WTC11 (cell line): ENCODE data around the gene TRAPPC11. TPM values are rescaled to one million over a fixed set of nuclear protein-coding genes. Genes with fewer than 3 reads are reported as not detected.

Source experiments
- ATAC-seq: fragments of 200-7000 bp; cut with Tn5 transposase; 2 replicates; pipeline ENCODE4 v1.10.0; 2021; ENCODE audit warnings: mild to moderate bottlenecking, moderate library complexity
- CTCF ChIA-PET: fragments of 300-600 bp; sonication (Branson Sonifier 250); formaldehyde crosslinking; loops from one replicate; lab custom pipeline; 2021; ENCODE audit warnings: antibody characterized with exemption; lab: Charles Lee
- POLR2A ChIA-PET: fragments of 350-600 bp; sonication (Branson Sonifier 250); formaldehyde crosslinking; loops from one replicate; lab custom pipeline; 2021; ENCODE audit warnings: antibody characterized with exemption; lab: Charles Lee
- DNase-seq: peaks from one replicate; pipeline ENCODE4 v3.0.0; 2021; ENCODE audit warnings: low spot score
- H3K27ac Mint-ChIP-seq: 2 replicates; pipeline ENCODE4 v1.8.0; 2021; ENCODE audit warnings: mixed read lengths
- H3K27me3 Mint-ChIP-seq: 2 replicates; pipeline ENCODE4 v1.8.0; 2021; ENCODE audit warnings: low read depth, mild to moderate bottlenecking, moderate library complexity, mixed read lengths
- H3K36me3 Mint-ChIP-seq: 2 replicates; pipeline ENCODE4 v1.8.0; 2021; ENCODE audit warnings: mixed read lengths
- H3K4me1 Mint-ChIP-seq: 2 replicates; pipeline ENCODE4 v1.8.0; 2022; ENCODE audit warnings: mixed read lengths
- H3K4me3 Mint-ChIP-seq: 2 replicates; pipeline ENCODE4 v1.8.0; 2021; ENCODE audit warnings: mild to moderate bottlenecking, moderate library complexity, mixed read lengths
- H3K9me3 Mint-ChIP-seq: 2 replicates; pipeline ENCODE4 v1.8.0; 2021; ENCODE audit warnings: mixed read lengths
- ETV6 ChIP-seq: sonication (generic); formaldehyde crosslinking; IDR thresholded peaks from 2 replicates; pipeline ENCODE4 v1.8.1; 2022; ENCODE audit warnings: mild to moderate bottlenecking, missing genetic modification reagents
- HMGA2 ChIP-seq: fragments of 250-450 bp; sonication (Bioruptor Pico); IDR thresholded peaks from 2 replicates; pipeline ENCODE4 v1.4.0; 2021; ENCODE audit warnings: mild to moderate bottlenecking, moderate library complexity
- IRF2 ChIP-seq: sonication (generic); formaldehyde crosslinking; IDR thresholded peaks from 2 replicates; pipeline ENCODE4 v1.8.0; 2022; ENCODE audit warnings: low read depth, missing genetic modification reagents, borderline replicate concordance
- JAZF1 ChIP-seq: fragments of 250-450 bp; sonication (Bioruptor Pico); IDR thresholded peaks from 2 replicates; pipeline ENCODE4 v1.9.0; 2021; ENCODE audit warnings: moderate library complexity, mild to moderate bottlenecking, inconsistent platforms
- NFATC4 ChIP-seq: fragments of 250-450 bp; sonication (Bioruptor Pico); IDR thresholded peaks from 2 replicates; pipeline ENCODE4 v1.9.0; 2021; ENCODE audit warnings: mild to moderate bottlenecking
- SMAD3 ChIP-seq: sonication (generic); formaldehyde crosslinking; IDR thresholded peaks from 2 replicates; pipeline ENCODE4 v1.8.0; 2022; ENCODE audit warnings: missing genetic modification reagents, mild to moderate bottlenecking, borderline replicate concordance
- TCF7 ChIP-seq: sonication (generic); formaldehyde crosslinking; IDR thresholded peaks from 2 replicates; pipeline ENCODE4 v1.8.0; 2022; ENCODE audit warnings: mild to moderate bottlenecking, low read depth, missing genetic modification reagents, moderate library complexity
- TEAD1 ChIP-seq: sonication (generic); formaldehyde crosslinking; IDR thresholded peaks from 2 replicates; pipeline ENCODE4 v1.8.0; 2022; ENCODE audit warnings: mild to moderate bottlenecking, missing genetic modification reagents
- ZNF416 ChIP-seq: fragments of 250-450 bp; sonication (Bioruptor Pico); IDR thresholded peaks from 2 replicates; pipeline ENCODE4 v1.9.0; 2021; ENCODE audit warnings: mild to moderate bottlenecking, inconsistent platforms
- total RNA-seq: library from RNA; stranded (reverse); gene quantifications from 3 replicates; pipeline ENCODE4 v1.2.3, GENCODE V29; 2021
- TF ChIP-seq, protein P1 (sequence below): sonication (generic); formaldehyde crosslinking; IDR thresholded peaks from 2 replicates; pipeline ENCODE4 v1.8.1; 2023; ENCODE audit warnings: mild to moderate bottlenecking, missing genetic modification reagents, borderline replicate concordance
- TF ChIP-seq, protein P2 (sequence below): sonication (generic); formaldehyde crosslinking; IDR thresholded peaks from 2 replicates; pipeline ENCODE4 v1.8.1; 2022; ENCODE audit warnings: mild to moderate bottlenecking, missing genetic modification reagents, moderate library complexity, borderline replicate concordance
- TF ChIP-seq, protein P3 (sequence below): sonication (generic); formaldehyde crosslinking; IDR thresholded peaks from 2 replicates; pipeline ENCODE4 v1.8.1; 2022; ENCODE audit warnings: missing genetic modification reagents, borderline replicate concordance
- TF ChIP-seq, protein P4 (sequence below): fragments of 250-450 bp; sonication (Bioruptor Pico); IDR thresholded peaks from 2 replicates; pipeline ENCODE4 v1.8.0; 2021; ENCODE audit warnings: mild to moderate bottlenecking
- TF ChIP-seq, protein P5 (sequence below): sonication (generic); formaldehyde crosslinking; IDR thresholded peaks from 2 replicates; pipeline ENCODE4 v1.8.1; 2023; ENCODE audit warnings: mild to moderate bottlenecking, missing genetic modification reagents
- TF ChIP-seq, protein P6 (sequence below): fragments of 200-600 bp; IDR thresholded peaks from 2 replicates; pipeline ENCODE4 v1.8.0; 2022; ENCODE audit warnings: antibody characterized with exemption
- TF ChIP-seq, protein P7 (sequence below): sonication (generic); formaldehyde crosslinking; IDR thresholded peaks from 2 replicates; pipeline ENCODE4 v1.8.0; 2022; ENCODE audit warnings: missing genetic modification reagents
- TF ChIP-seq, protein P8 (sequence below): sonication (generic); formaldehyde crosslinking; IDR thresholded peaks from 2 replicates; pipeline ENCODE4 v1.8.0; 2023; ENCODE audit warnings: missing genetic modification reagents

TRAPPC11 gene
- total RNA-seq, 1 experiment from 2014 or later, result 33.6 TPM

DNA sequence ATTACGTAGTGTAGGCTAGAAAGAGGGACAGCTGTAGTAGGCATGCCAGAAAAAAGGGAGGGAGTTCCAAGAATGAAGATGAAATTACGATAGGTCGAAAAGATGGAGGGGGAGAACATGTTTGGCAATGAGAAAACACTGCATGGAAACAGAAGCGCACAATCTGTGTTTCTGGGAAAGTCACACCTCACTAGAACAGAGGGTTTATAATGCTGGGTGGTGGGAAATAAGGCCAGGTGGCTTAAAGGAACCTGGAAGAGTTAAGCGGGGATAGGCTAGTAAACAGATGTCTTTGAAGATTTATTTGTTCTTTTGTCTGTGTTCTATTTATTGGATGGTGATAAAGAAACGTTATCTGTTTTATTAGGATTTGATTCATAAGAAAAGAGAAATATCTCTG is 29.1 kb downstream of the TRAPPC11 start (continued):
- TF ChIP-seq, protein P1, sequence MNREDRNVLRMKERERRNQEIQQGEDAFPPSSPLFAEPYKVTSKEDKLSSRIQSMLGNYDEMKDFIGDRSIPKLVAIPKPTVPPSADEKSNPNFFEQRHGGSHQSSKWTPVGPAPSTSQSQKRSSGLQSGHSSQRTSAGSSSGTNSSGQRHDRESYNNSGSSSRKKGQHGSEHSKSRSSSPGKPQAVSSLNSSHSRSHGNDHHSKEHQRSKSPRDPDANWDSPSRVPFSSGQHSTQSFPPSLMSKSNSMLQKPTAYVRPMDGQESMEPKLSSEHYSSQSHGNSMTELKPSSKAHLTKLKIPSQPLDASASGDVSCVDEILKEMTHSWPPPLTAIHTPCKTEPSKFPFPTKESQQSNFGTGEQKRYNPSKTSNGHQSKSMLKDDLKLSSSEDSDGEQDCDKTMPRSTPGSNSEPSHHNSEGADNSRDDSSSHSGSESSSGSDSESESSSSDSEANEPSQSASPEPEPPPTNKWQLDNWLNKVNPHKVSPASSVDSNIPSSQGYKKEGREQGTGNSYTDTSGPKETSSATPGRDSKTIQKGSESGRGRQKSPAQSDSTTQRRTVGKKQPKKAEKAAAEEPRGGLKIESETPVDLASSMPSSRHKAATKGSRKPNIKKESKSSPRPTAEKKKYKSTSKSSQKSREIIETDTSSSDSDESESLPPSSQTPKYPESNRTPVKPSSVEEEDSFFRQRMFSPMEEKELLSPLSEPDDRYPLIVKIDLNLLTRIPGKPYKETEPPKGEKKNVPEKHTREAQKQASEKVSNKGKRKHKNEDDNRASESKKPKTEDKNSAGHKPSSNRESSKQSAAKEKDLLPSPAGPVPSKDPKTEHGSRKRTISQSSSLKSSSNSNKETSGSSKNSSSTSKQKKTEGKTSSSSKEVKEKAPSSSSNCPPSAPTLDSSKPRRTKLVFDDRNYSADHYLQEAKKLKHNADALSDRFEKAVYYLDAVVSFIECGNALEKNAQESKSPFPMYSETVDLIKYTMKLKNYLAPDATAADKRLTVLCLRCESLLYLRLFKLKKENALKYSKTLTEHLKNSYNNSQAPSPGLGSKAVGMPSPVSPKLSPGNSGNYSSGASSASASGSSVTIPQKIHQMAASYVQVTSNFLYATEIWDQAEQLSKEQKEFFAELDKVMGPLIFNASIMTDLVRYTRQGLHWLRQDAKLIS, result no peak
- TF ChIP-seq, protein P2, sequence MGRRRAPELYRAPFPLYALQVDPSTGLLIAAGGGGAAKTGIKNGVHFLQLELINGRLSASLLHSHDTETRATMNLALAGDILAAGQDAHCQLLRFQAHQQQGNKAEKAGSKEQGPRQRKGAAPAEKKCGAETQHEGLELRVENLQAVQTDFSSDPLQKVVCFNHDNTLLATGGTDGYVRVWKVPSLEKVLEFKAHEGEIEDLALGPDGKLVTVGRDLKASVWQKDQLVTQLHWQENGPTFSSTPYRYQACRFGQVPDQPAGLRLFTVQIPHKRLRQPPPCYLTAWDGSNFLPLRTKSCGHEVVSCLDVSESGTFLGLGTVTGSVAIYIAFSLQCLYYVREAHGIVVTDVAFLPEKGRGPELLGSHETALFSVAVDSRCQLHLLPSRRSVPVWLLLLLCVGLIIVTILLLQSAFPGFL (CRISPR knock-in tag), result no peak
- TF ChIP-seq IRF2 (CRISPR knock-in tag) (no peak), JAZF1 (no peak)
- TF ChIP-seq, protein P3, sequence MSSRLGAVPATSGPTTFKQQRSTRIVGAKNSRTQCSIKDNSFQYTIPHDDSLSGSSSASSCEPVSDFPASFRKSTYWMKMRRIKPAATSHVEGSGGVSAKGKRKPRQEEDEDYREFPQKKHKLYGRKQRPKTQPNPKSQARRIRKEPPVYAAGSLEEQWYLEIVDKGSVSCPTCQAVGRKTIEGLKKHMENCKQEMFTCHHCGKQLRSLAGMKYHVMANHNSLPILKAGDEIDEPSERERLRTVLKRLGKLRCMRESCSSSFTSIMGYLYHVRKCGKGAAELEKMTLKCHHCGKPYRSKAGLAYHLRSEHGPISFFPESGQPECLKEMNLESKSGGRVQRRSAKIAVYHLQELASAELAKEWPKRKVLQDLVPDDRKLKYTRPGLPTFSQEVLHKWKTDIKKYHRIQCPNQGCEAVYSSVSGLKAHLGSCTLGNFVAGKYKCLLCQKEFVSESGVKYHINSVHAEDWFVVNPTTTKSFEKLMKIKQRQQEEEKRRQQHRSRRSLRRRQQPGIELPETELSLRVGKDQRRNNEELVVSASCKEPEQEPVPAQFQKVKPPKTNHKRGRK (CRISPR knock-in tag), result no peak
- TF ChIP-seq, protein P4, sequence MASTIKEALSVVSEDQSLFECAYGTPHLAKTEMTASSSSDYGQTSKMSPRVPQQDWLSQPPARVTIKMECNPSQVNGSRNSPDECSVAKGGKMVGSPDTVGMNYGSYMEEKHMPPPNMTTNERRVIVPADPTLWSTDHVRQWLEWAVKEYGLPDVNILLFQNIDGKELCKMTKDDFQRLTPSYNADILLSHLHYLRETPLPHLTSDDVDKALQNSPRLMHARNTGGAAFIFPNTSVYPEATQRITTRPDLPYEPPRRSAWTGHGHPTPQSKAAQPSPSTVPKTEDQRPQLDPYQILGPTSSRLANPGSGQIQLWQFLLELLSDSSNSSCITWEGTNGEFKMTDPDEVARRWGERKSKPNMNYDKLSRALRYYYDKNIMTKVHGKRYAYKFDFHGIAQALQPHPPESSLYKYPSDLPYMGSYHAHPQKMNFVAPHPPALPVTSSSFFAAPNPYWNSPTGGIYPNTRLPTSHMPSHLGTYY (CRISPR knock-in tag), result no peak

DNA sequence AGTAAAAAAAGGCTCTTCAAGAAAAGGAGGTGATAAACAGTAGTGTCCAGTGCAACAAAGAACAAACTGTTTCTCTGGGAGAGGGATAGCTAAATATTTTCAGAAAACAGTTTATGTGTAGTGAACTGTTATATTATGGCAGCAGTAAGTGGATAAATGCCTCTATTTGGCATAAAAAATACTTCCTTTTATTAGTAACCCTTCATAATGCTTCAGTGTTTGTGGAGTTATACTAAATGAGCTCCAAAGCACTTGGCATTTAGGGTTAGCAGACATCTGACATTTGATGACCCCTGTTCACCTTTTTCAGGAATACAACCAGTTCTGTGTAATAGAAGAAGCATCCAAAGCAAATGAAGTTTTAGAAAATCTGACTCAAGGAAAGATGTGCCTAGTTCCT is 31.9 kb downstream of the TRAPPC11 start:
- no peaks in the 10 kb centered on the region for H3K9me3 Mint-ChIP-seq
- no peak for ATAC-seq
- TF ChIP-seq HMGA2 (CRISPR knock-in tag), result no peak
- TF ChIP-seq, protein P5, sequence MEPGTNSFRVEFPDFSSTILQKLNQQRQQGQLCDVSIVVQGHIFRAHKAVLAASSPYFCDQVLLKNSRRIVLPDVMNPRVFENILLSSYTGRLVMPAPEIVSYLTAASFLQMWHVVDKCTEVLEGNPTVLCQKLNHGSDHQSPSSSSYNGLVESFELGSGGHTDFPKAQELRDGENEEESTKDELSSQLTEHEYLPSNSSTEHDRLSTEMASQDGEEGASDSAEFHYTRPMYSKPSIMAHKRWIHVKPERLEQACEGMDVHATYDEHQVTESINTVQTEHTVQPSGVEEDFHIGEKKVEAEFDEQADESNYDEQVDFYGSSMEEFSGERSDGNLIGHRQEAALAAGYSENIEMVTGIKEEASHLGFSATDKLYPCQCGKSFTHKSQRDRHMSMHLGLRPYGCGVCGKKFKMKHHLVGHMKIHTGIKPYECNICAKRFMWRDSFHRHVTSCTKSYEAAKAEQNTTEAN, result no peak
- TF ChIP-seq, protein P6, sequence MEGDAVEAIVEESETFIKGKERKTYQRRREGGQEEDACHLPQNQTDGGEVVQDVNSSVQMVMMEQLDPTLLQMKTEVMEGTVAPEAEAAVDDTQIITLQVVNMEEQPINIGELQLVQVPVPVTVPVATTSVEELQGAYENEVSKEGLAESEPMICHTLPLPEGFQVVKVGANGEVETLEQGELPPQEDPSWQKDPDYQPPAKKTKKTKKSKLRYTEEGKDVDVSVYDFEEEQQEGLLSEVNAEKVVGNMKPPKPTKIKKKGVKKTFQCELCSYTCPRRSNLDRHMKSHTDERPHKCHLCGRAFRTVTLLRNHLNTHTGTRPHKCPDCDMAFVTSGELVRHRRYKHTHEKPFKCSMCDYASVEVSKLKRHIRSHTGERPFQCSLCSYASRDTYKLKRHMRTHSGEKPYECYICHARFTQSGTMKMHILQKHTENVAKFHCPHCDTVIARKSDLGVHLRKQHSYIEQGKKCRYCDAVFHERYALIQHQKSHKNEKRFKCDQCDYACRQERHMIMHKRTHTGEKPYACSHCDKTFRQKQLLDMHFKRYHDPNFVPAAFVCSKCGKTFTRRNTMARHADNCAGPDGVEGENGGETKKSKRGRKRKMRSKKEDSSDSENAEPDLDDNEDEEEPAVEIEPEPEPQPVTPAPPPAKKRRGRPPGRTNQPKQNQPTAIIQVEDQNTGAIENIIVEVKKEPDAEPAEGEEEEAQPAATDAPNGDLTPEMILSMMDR, result no peak
- TF ChIP-seq, protein P7, sequence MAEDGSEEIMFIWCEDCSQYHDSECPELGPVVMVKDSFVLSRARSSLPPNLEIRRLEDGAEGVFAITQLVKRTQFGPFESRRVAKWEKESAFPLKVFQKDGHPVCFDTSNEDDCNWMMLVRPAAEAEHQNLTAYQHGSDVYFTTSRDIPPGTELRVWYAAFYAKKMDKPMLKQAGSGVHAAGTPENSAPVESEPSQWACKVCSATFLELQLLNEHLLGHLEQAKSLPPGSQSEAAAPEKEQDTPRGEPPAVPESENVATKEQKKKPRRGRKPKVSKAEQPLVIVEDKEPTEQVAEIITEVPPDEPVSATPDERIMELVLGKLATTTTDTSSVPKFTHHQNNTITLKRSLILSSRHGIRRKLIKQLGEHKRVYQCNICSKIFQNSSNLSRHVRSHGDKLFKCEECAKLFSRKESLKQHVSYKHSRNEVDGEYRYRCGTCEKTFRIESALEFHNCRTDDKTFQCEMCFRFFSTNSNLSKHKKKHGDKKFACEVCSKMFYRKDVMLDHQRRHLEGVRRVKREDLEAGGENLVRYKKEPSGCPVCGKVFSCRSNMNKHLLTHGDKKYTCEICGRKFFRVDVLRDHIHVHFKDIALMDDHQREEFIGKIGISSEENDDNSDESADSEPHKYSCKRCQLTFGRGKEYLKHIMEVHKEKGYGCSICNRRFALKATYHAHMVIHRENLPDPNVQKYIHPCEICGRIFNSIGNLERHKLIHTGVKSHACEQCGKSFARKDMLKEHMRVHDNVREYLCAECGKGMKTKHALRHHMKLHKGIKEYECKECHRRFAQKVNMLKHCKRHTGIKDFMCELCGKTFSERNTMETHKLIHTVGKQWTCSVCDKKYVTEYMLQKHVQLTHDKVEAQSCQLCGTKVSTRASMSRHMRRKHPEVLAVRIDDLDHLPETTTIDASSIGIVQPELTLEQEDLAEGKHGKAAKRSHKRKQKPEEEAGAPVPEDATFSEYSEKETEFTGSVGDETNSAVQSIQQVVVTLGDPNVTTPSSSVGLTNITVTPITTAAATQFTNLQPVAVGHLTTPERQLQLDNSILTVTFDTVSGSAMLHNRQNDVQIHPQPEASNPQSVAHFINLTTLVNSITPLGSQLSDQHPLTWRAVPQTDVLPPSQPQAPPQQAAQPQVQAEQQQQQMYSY (CRISPR knock-in tag), result no peak
- no peak for TF ChIP-seq TCF7
- TF ChIP-seq, protein P8, sequence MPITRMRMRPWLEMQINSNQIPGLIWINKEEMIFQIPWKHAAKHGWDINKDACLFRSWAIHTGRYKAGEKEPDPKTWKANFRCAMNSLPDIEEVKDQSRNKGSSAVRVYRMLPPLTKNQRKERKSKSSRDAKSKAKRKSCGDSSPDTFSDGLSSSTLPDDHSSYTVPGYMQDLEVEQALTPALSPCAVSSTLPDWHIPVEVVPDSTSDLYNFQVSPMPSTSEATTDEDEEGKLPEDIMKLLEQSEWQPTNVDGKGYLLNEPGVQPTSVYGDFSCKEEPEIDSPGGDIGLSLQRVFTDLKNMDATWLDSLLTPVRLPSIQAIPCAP (CRISPR knock-in tag), result no peak
- TF ChIP-seq TEAD1 (CRISPR knock-in tag), result no peak
- no peak for TF ChIP-seq SMAD3 (CRISPR knock-in tag)
- TF ChIP-seq NFATC4 (CRISPR knock-in tag), result no peak
- TF ChIP-seq ETV6 (CRISPR knock-in tag), result no peak
- no peak for TF ChIP-seq ZNF416
- H3K27me3 Mint-ChIP-seq, result no peaks in the 10 kb centered on the region
- no peak overlapping the region for H3K27ac Mint-ChIP-seq
- H3K36me3 Mint-ChIP-seq, result peaks cover 34% of the 10 kb centered on the region
- H3K4me1 Mint-ChIP-seq, result no peaks in the 10 kb centered on the region
- H3K4me3 Mint-ChIP-seq, result no peak overlapping the region
- DNase-seq, result no peak
- ChIA-PET CTCF (no interaction called here), POLR2A (no interaction called here)
